GM21360 (cell line): ENCODE data around the gene SNF8.

Experiments used
- ATAC-seq: cut with Tn5 transposase; IDR thresholded peaks from one replicate; pipeline ENCODE4 v1.9.1; 2021; ENCODE audit warnings: mild to moderate bottlenecking, moderate library complexity; ENCODE audit not compliant: unreplicated experiment

Gene SNF8

DNA sequence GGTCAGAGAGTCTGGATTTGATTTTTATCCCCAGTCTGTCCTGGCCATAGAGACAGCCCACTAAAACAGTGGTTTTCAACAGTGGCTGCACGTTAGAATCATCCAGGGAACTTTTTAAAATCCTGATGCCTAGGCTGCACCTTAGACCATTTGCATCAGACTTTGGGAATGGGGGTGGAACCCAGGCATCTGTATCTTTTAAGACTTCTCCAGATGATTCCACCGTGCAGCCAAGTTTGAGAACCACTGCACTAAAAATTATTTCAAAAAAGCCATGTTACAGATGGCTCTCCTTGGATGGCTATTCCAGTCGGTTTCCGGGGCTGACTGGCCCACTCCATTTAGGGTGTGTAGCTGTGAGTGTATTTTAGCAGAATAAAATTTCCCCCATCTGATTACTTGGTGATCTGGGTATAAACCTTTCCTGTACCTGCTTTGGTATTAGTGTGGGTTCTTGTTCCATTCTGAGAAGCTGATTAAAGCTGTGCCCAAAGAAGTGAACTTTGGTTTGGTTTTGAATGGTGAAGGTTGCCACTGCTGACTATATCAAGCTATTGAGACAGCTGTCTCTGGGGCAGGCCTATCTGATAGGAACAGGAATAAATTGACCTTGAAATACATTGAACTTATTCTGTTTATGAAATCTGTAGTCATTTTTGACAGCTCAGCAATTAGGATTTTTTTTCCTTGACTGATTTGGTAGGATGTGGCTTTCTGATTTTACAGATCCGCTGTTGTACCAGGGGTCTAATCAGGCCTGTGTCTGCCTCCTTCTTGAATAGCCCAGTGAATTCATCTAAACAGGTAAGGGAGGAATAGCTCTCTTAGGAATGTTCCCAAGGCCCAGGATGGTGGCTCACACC, 50.8 kb downstream of the SNF8 start:
- ATAC-seq, result no peak

DNA sequence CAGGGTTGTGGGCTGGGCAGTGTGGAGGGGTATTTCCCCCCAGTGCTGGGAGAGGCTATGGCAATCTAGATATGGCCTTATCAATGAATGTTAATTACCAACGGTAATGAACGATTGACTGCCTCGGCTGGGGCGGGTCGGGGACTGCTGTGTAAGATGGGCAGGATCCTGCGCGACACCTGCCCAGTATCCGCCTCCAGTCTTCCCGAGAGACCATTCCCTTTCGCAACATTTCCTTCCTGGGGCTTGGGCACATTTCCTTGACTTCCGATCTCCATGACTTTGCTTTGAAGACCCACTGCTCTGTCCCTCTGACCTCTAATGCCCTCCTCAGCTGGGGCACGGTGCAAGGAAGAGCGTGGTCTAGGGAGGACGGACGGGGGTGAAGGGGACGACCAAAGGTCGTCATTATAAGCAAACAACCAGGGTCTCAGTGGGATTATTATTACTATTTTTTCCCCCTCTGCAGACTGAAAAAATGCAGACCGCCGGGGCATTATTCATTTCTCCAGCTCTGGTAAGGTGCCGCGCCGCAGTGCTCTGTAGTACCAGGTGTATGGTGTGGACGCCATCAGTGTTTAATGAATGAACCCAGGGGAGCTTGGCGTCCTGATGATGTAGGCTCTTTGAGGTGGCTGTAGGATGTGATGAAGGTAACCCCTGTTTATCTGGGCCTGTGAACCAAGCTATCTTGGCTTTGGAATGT, 51.5 kb downstream of the SNF8 start:
- ATAC-seq, result no peak

- ATAC-seq, result no peak
Measured at GRCh38 chr17:48890086-48890485, 54.6 kb downstream of the SNF8 start.

DNA sequence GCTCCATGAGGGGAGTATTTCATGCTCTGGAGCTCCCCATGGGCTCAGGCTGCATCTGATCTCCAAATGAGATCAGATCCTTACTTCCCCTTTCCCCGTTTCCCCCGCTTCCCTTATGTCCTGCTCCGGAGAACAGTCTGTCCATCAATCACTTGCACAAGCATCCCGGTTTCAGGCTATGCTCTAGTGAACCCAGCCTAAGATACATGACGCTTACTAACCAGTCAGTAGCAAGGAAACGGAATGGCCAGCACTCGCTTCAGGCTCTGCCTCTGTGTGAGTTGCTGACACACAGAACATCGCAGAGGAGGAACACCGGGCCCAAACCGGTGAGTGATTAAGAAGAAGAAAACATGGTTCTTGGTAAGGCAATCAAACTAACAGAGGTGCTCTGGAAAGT, 61.5 kb downstream of the SNF8 start:
- no peak for ATAC-seq

GRCh38 chr17:48882272-48882671, 62.4 kb downstream of the SNF8 start:
- no peak for ATAC-seq
